HepG2 (cell line): Measurements from ENCODE around the gene OR14A2. TPM values are rescaled to one million over a fixed set of nuclear protein-coding genes. Genes with fewer than 3 reads are reported as not detected.

Experiments
- ATAC-seq: fragments of 200-7000 bp; cut with Tn5 transposase; 3 replicates; pipeline ENCODE4 v1.9.1; 2020; ENCODE audit warnings: mild to moderate bottlenecking, moderate library complexity
- Bru-seq: library from RNA; stranded (reverse); fragments of 400-500 nt; gene quantifications from one replicate; lab custom pipeline; 2021; lab: Mats Ljungman, UMichigan
- BruChase-seq, 2 experiments: library from RNA; stranded (reverse); fragments of 400-500 nt; gene quantifications; one replicate each; lab custom pipeline; 2021; lab: Mats Ljungman, UMichigan
- BruUV-seq: library from RNA; stranded (reverse); fragments of 400-500 nt; replicated peaks from 2 replicates; lab custom pipeline; 2021; lab: Mats Ljungman, UMichigan
- CTCF ChIA-PET: fragments of 300-600 bp; formaldehyde crosslinking; extraction: SDS; loops from one replicate; lab custom pipeline; 2021; ENCODE audit warnings: low total read pairs, inconsistent platforms, low intra/inter-chr PET ratio; lab: Yijun Ruan, JAX
- POLR2A ChIA-PET: fragments of 350-600 bp; sonication (Branson Sonifier 250); formaldehyde crosslinking; loops from one replicate; lab custom pipeline; 2020; ENCODE audit warnings: antibody characterized with exemption, inconsistent platforms; lab: Yijun Ruan, JAX
- DNase-seq: peaks from one replicate; pipeline ENCODE4 v3.0.0-alpha.2; 2015; ENCODE audit warnings: low spot score
- FAIRE-seq: peaks from 3 replicates; lab custom pipeline; 2011; peaks lifted over from hg19 to GRCh38; lab: Jason Lieb, UNC
- H2AFZ ChIP-seq: one replicate; pipeline ENCODE4 v1.6.1; 2011; ENCODE audit warnings: low read length, inconsistent platforms
- H3K27ac ChIP-seq: fragments of 300-600 bp; 3 replicates; pipeline ENCODE4 v1.8.0; 2011; ENCODE audit warnings: mixed run types, mild to moderate bottlenecking, mixed read lengths, low read length, inconsistent platforms; ENCODE audit not compliant: insufficient read depth; ENCODE audit errors: extremely low read length
- H3K27me3 ChIP-seq, 2 experiments: fragments of 200-600 bp in 1 of 2; 2 replicates in 1 of 2; 3 replicates in 1 of 2; pipeline versions ENCODE4 v1.6.0 to v1.8.0; 2011; ENCODE audit warnings: low read length in 2 of 2, mild to moderate bottlenecking in 2 of 2, moderate library complexity in 2 of 2, inconsistent platforms in 1 of 2; ENCODE audit not compliant: insufficient read depth in 2 of 2, control insufficient read depth in 1 of 2
- H3K36me3 ChIP-seq, 2 experiments: fragments of 200-600 bp in 1 of 2; replicated peaks in 1 of 2; 2 replicates in 1 of 2; 3 replicates in 1 of 2; pipeline versions ENCODE4 v1.5.1 to v1.8.0; 2011; ENCODE audit warnings: low read length in 2 of 2, inconsistent platforms in 1 of 2; ENCODE audit not compliant: insufficient read depth in 2 of 2, control insufficient read depth in 1 of 2
- H3K4me1 ChIP-seq: 2 replicates; pipeline ENCODE4 v1.5.1; 2012; ENCODE audit warnings: low read length, inconsistent platforms; ENCODE audit not compliant: insufficient read depth
- H3K4me2 ChIP-seq: 2 replicates; pipeline ENCODE4 v1.6.0; 2011; ENCODE audit warnings: low read depth, low read length, inconsistent platforms
- H3K4me3 ChIP-seq, 3 experiments: fragments of 200-600 bp in 1 of 3; sonication (generic), shearing (Covaris generic) in 1 of 3; replicated peaks in 1 of 3; 2 replicates each; pipeline ENCODE4 v1.5.1; 2011 to 2016; ENCODE audit warnings: low read length in 3 of 3, inconsistent platforms in 2 of 3, low read depth in 2 of 3, mild to moderate bottlenecking in 2 of 3, control low read depth in 1 of 3, mixed read lengths in 1 of 3; ENCODE audit not compliant: insufficient read depth in 1 of 3
- H3K79me2 ChIP-seq: one replicate; pipeline ENCODE4 v1.6.1; 2011; ENCODE audit warnings: low read length, inconsistent platforms; ENCODE audit not compliant: insufficient read depth
- H3K9ac ChIP-seq: 2 replicates; pipeline ENCODE4 v1.6.0; 2011; ENCODE audit warnings: mild to moderate bottlenecking, low read depth, low read length, inconsistent platforms; ENCODE audit not compliant: insufficient read depth
- H3K9me3 ChIP-seq: 2 replicates; pipeline ENCODE4 v1.5.1; 2012; ENCODE audit warnings: mild to moderate bottlenecking, low read length
- H4K20me1 ChIP-seq: 2 replicates; pipeline ENCODE4 v1.6.0; 2011; ENCODE audit warnings: inconsistent platforms, mild to moderate bottlenecking, low read length, moderate library complexity; ENCODE audit not compliant: insufficient read depth
- CCDC6 ChIP-seq: sonication (generic); formaldehyde crosslinking; IDR thresholded peaks from 2 replicates; pipeline ENCODE4 v1.8.1; 2022; ENCODE audit warnings: mild to moderate bottlenecking, missing genetic modification reagents, moderate library complexity
- IKZF4 ChIP-seq: sonication (generic); formaldehyde crosslinking; IDR thresholded peaks from 2 replicates; pipeline ENCODE4 v1.5.1; 2020; ENCODE audit warnings: borderline replicate concordance, mild to moderate bottlenecking, low read depth, missing genetic modification reagents; ENCODE audit errors: not compliant biosample characterization
- RAD51 ChIP-seq: fragments of 450-650 bp; IDR thresholded peaks from 2 replicates; pipeline ENCODE4 v1.6.1; 2016; ENCODE audit warnings: borderline replicate concordance
- RXRB ChIP-seq: IDR thresholded peaks from 2 replicates; pipeline ENCODE4 v1.6.1; 2016; ENCODE audit warnings: borderline replicate concordance, missing genetic modification reagents, missing compliant biosample characterization
- SIX1 ChIP-seq: sonication (generic); formaldehyde crosslinking; IDR thresholded peaks from 2 replicates; pipeline ENCODE4 v1.4.0; 2020; ENCODE audit warnings: missing genetic modification reagents, borderline replicate concordance
- SRSF1 ChIP-seq: fragments of 200-400 bp; formaldehyde crosslinking; optimal IDR thresholded peaks from 2 replicates; pipeline ENCODE3; 2017; ENCODE audit warnings: mild to moderate bottlenecking, low read depth, low read length, moderate library complexity
- ZFP90 ChIP-seq: sonication (generic); formaldehyde crosslinking; IDR thresholded peaks from 2 replicates; pipeline ENCODE4 v1.8.0; 2022; ENCODE audit warnings: missing genetic modification reagents, mild to moderate bottlenecking, inconsistent platforms, borderline replicate concordance
- ZHX1 ChIP-seq: sonication (generic); formaldehyde crosslinking; IDR thresholded peaks from 2 replicates; pipeline ENCODE4 v1.8.1; 2022; ENCODE audit warnings: low read depth, mild to moderate bottlenecking, missing genetic modification reagents
- ZKSCAN5 ChIP-seq: sonication (generic); formaldehyde crosslinking; IDR thresholded peaks from 2 replicates; pipeline ENCODE4 v1.5.1; 2020; ENCODE audit warnings: mild to moderate bottlenecking, missing genetic modification reagents
- ZNF124 ChIP-seq: sonication (generic); formaldehyde crosslinking; IDR thresholded peaks from 2 replicates; pipeline ENCODE4 v1.4.0; 2020; ENCODE audit warnings: missing genetic modification reagents
- ZNF24 ChIP-seq: fragments of 450-650 bp; IDR thresholded peaks from 2 replicates; pipeline ENCODE4 v1.6.1; 2017; ENCODE audit warnings: antibody characterized with exemption, mild to moderate bottlenecking
- ZNF607 ChIP-seq: sonication (generic); formaldehyde crosslinking; IDR thresholded peaks from 2 replicates; pipeline ENCODE4 v1.5.1; 2020; ENCODE audit warnings: missing genetic modification reagents, mild to moderate bottlenecking, borderline replicate concordance
- ZNF776 ChIP-seq: sonication (generic); formaldehyde crosslinking; IDR thresholded peaks from 2 replicates; pipeline ENCODE4 v1.4.0; 2020; ENCODE audit warnings: mild to moderate bottlenecking, missing genetic modification reagents
- WGBS: methylation state at CpG from one replicate; pipeline ENCODE4 v1.1.6; 2017; ENCODE audit warnings: low lambda C conversion rate; 5-methylcytosine and 5-hydroxymethylcytosine counted together
- in situ Hi-C: cut with HindIII; loops from 2 replicates; pipeline ENCODE4 v1.10.0; 2017; ENCODE audit warnings: low pct_unique_long_range_greater_than_20kb; ENCODE audit not compliant: extremely low pct_ligation_motif_present
- intact Hi-C: fragments of 100-400 bp; cut with micrococcal nuclease; formaldehyde crosslinking; loops from one replicate; pipeline ENCODE4 v1.10.0; 2022; ENCODE audit not compliant: unreplicated experiment
- long read RNA-seq, 2 experiments: library from RNA in 1 of 2; library from polyadenylated mRNA in 1 of 2; stranded (forward) in 1 of 2; unstranded in 1 of 2; transcript quantifications; one replicate each; pipeline ENCODE4 v2.0.0, GENCODE V29; 2019 to 2022
- polyA minus RNA-seq, 3 experiments: library from RNA; depleted of rRNA, polyadenylated mRNA; stranded (reverse); fragments of >200 nt; gene quantifications; 2 replicates each; pipeline ENCODE4 v1.2.3, GENCODE V29; 2011; ENCODE audit warnings: low replicate concordance in 1 of 3
- polyA plus RNA-seq, 8 experiments: library from polyadenylated mRNA; depleted of rRNA in 3 of 8; stranded (reverse) in 7 of 8; unstranded in 1 of 8; fragments of >200 nt; fragmentation: Illumina TruSeq in 4 of 8; extraction: Trizol in 4 of 8; gene quantifications; 2 replicates each; pipeline versions ENCODE4 v1.2.1 to v1.2.3, GENCODE V29; 2011 to 2016; ENCODE audit warnings: low read depth in 4 of 8, missing spikeins in 1 of 8, mixed read lengths in 1 of 8; ENCODE audit not compliant: insufficient read depth in 1 of 8
- total RNA-seq, 5 experiments: library from RNA; depleted of rRNA; stranded (reverse); fragments of >200 nt; fragmentation: Illumina TruSeq; extraction: Trizol; gene quantifications; 2 replicates each; pipeline ENCODE4 v1.2.3, GENCODE V29; 2016; ENCODE audit warnings: low read depth in 1 of 5
- TF ChIP-seq, protein P1 (sequence below): sonication (generic); formaldehyde crosslinking; IDR thresholded peaks from 2 replicates; pipeline ENCODE4 v1.5.0; 2020; ENCODE audit warnings: mild to moderate bottlenecking, missing genetic modification reagents, moderate library complexity
- TF ChIP-seq, protein P2 (sequence below): sonication (generic); formaldehyde crosslinking; IDR thresholded peaks from 2 replicates; pipeline ENCODE4 v1.4.0; 2020; ENCODE audit warnings: missing genetic modification reagents

OR14A2 gene
- not detected in 2 replicates for total RNA-seq (2016; rRNA removed; fragmentation: Illumina TruSeq; extraction: Trizol)
- not detected in 2 replicates for total RNA-seq (2016; cell fraction: cytosol; rRNA removed; fragmentation: Illumina TruSeq; extraction: Trizol; ENCODE audit: low read depth)
- not detected in 2 replicates for total RNA-seq (2016; cell fraction: insoluble cytoplasmic fraction; rRNA removed; fragmentation: Illumina TruSeq; extraction: Trizol)
- not detected in 2 replicates for total RNA-seq (2016; cell fraction: membrane; rRNA removed; fragmentation: Illumina TruSeq; extraction: Trizol)
- not detected in 2 replicates for total RNA-seq (2016; cell fraction: nucleus; rRNA removed; fragmentation: Illumina TruSeq; extraction: Trizol)
- polyA plus RNA-seq (2011; rRNA removed): not detected in 2 replicates
- polyA plus RNA-seq (2011; cell fraction: cytosol; rRNA removed): not detected in 2 replicates
- polyA plus RNA-seq (2011; cell fraction: nucleus; rRNA removed): not detected in 2 replicates
- not detected in 2 replicates for polyA plus RNA-seq (2012)
- not detected in 2 replicates for polyA plus RNA-seq (2016; cell fraction: cytosol; fragmentation: Illumina TruSeq; extraction: Trizol; ENCODE audit: low read depth)
- polyA plus RNA-seq (2016; cell fraction: insoluble cytoplasmic fraction; fragmentation: Illumina TruSeq; extraction: Trizol; ENCODE audit: low read depth): not detected in 2 replicates
- not detected in 2 replicates for polyA plus RNA-seq (2016; cell fraction: membrane; fragmentation: Illumina TruSeq; extraction: Trizol; ENCODE audit: low read depth)
- not detected in 2 replicates for polyA plus RNA-seq (2016; cell fraction: nucleus; fragmentation: Illumina TruSeq; extraction: Trizol; ENCODE audit: insufficient read depth, low read depth)
- polyA minus RNA-seq (2011; rRNA and poly(A)+ RNA removed; ENCODE audit: low replicate concordance): not detected in 2 replicates
- not detected in 2 replicates for polyA minus RNA-seq (2011; cell fraction: cytosol; rRNA and poly(A)+ RNA removed)
- not detected in 2 replicates for polyA minus RNA-seq (2011; cell fraction: nucleus; rRNA and poly(A)+ RNA removed)
- not detected for Bru-seq, nascent RNA
- not detected for BruChase-seq, experiment 1, labeled RNA remaining after a 6-hour chase
- BruChase-seq, experiment 2, labeled RNA remaining after a 2-hour chase: not detected
- long read RNA-seq, experiment 1: 0 reads
- long read RNA-seq, experiment 2: 0 reads

GRCh38 chr1:247748041-247748440, at the start of gene OR14A2:
Gene OR14A2, minus strand, starts transcription at chr1:247748141.
- CTCF ChIA-PET: no interaction called here
- DNase-seq: no peak
- Histone ChIP-seq H3K36me3 (no peaks in the 10 kb centered on the region), H3K9me3 (peaks cover 79% of the 10 kb centered on the region), H3K4me3 (no peak within 1 kb of the TSS), H3K27ac (no peak within 1 kb of the TSS), H3K4me1 (no peaks in the 10 kb centered on the region), H3K79me2 (no peaks in the 10 kb centered on the region), H3K27me3 (no peaks in the 10 kb centered on the region), H4K20me1 (no peaks in the 10 kb centered on the region), H3K9ac (no peak within 1 kb of the TSS), H2AFZ (no peak within 1 kb of the TSS), H3K4me2 (no peak within 1 kb of the TSS)
- FAIRE-seq: no peak
- no TSS peak for BruUV-seq
- WGBS: 29% methylated on average over 2 of the region's 2 CpGs
- no peak for ATAC-seq
- in situ Hi-C loops: no loop called here
- intact Hi-C loops: no loop called here
- POLR2A ChIA-PET: no interaction called here
- TF ChIP-seq ZNF776 (CRISPR knock-in tag) (no peak), ZFP90 (CRISPR knock-in tag) (no peak), CCDC6 (CRISPR knock-in tag) (no peak), ZNF607 (CRISPR knock-in tag) (no peak), ZKSCAN5 (CRISPR knock-in tag) (no peak), SRSF1 (no peak), RXRB (CRISPR knock-in tag) (no peak), RAD51 (no peak), ZNF24 (no peak), IKZF4 (CRISPR knock-in tag) (no peak), ZNF124 (CRISPR knock-in tag) (no peak), SIX1 (CRISPR knock-in tag) (no peak), ZHX1 (CRISPR knock-in tag) (no peak)
- TF ChIP-seq, protein P1, sequence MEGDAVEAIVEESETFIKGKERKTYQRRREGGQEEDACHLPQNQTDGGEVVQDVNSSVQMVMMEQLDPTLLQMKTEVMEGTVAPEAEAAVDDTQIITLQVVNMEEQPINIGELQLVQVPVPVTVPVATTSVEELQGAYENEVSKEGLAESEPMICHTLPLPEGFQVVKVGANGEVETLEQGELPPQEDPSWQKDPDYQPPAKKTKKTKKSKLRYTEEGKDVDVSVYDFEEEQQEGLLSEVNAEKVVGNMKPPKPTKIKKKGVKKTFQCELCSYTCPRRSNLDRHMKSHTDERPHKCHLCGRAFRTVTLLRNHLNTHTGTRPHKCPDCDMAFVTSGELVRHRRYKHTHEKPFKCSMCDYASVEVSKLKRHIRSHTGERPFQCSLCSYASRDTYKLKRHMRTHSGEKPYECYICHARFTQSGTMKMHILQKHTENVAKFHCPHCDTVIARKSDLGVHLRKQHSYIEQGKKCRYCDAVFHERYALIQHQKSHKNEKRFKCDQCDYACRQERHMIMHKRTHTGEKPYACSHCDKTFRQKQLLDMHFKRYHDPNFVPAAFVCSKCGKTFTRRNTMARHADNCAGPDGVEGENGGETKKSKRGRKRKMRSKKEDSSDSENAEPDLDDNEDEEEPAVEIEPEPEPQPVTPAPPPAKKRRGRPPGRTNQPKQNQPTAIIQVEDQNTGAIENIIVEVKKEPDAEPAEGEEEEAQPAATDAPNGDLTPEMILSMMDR: no peak
- TF ChIP-seq, protein P2, sequence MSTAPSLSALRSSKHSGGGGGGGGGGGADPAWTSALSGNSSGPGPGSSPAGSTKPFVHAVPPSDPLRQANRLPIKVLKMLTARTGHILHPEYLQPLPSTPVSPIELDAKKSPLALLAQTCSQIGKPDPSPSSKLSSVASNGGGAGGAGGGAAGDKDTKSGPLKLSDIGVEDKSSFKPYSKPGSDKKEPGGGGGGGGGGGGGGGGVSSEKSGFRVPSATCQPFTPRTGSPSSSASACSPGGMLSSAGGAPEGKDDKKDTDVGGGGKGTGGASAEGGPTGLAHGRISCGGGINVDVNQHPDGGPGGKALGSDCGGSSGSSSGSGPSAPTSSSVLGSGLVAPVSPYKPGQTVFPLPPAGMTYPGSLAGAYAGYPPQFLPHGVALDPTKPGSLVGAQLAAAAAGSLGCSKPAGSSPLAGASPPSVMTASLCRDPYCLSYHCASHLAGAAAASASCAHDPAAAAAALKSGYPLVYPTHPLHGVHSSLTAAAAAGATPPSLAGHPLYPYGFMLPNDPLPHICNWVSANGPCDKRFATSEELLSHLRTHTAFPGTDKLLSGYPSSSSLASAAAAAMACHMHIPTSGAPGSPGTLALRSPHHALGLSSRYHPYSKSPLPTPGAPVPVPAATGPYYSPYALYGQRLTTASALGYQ (CRISPR knock-in tag): no peak
